Renal pelvis (tissue), 3 donors: ENCODE data around the gene ME3. TPM values are rescaled to one million over a fixed set of nuclear protein-coding genes. Genes with fewer than 3 reads are reported as not detected.

Source experiments
- polyA plus RNA-seq, 3 donors: library from polyadenylated mRNA; unstranded; fragments of 120-200 nt; gene quantifications; one replicate each; pipeline ENCODE4 v1.2.1, GENCODE V29; 2013; ENCODE audit not compliant: insufficient read length in 3 of 3

ME3 gene
- polyA plus RNA-seq, 3 donors: 24.7 to 31.1 (median 28.2) TPM

Other genes starting within 250 kb of the ME3 start
- 10 to 100 TPM; 88.1 to 98.8 (median 97.2) TPM for gene PRSS23, start 127.9 kb upstream of the ME3 start, polyA plus RNA-seq